CD4-positive, CD25-positive, alpha-beta regulatory T cell (primary cell): ENCODE data around the gene RYK. TPM values are rescaled to one million over a fixed set of nuclear protein-coding genes. Genes with fewer than 3 reads are reported as not detected.
A peak's percentile ranks its signal among the peaks of the same experiment; 100 is the strongest.

ENCODE experiments used
- ATAC-seq, 2 donors: fragments of 150-1000 bp; cut with Tn5 transposase; one replicate each; pipeline ENCODE4 v1.10.0; 2021; ENCODE audit warnings: low read depth in 2 of 2, moderate number of reproducible peaks in 2 of 2, moderate library complexity in 1 of 2
- DNase-seq, 3 donors: peaks; one replicate each; pipeline versions ENCODE4 v3.0.0 to v3.0.0-alpha.2; 2012 to 2022; ENCODE audit warnings: mixed read lengths in 1 of 3
- H3K27ac ChIP-seq: one replicate; pipeline ENCODE4 v1.7.0; 2013; ENCODE audit warnings: mild to moderate bottlenecking, low read length; ENCODE audit not compliant: insufficient read depth, poor library complexity, severe bottlenecking
- H3K27me3 ChIP-seq: one replicate; pipeline ENCODE4 v1.7.0; 2013; ENCODE audit warnings: low read length; ENCODE audit not compliant: control insufficient read depth, insufficient read depth
- H3K36me3 ChIP-seq: one replicate; pipeline ENCODE4 v1.7.0; 2013; ENCODE audit warnings: mild to moderate bottlenecking, low read length, moderate library complexity; ENCODE audit not compliant: control insufficient read depth, insufficient read depth
- H3K4me1 ChIP-seq: 2 replicates; pipeline ENCODE4 v1.7.0; 2013; ENCODE audit warnings: mild to moderate bottlenecking, low read length; ENCODE audit not compliant: insufficient read depth, control insufficient read depth, poor library complexity, severe bottlenecking
- H3K4me3 ChIP-seq: one replicate; pipeline ENCODE4 v1.7.0; 2013; ENCODE audit warnings: low read depth, mild to moderate bottlenecking, low read length, moderate library complexity
- H3K9me3 ChIP-seq, 2 experiments: 1 replicate in 1 of 2; 2 replicates in 1 of 2; pipeline ENCODE4 v1.7.0; 2013; ENCODE audit warnings: low read length in 2 of 2, mild to moderate bottlenecking in 1 of 2, moderate library complexity in 1 of 2; ENCODE audit not compliant: control insufficient read depth in 2 of 2
- H3K27ac Mint-ChIP-seq, 3 donors: one replicate each; pipeline ENCODE4 v1.8.0; 2020 to 2022; ENCODE audit warnings: mild to moderate bottlenecking in 3 of 3, mixed read lengths in 3 of 3, moderate library complexity in 2 of 3
- H3K27me3 Mint-ChIP-seq: one replicate; pipeline ENCODE4 v1.8.0; 2022; ENCODE audit warnings: mild to moderate bottlenecking, mixed read lengths
- H3K36me3 Mint-ChIP-seq: one replicate; pipeline ENCODE4 v1.8.0; 2020; ENCODE audit warnings: mixed read lengths
- H3K4me1 Mint-ChIP-seq, 4 donors: one replicate each; pipeline ENCODE4 v1.8.0; 2020 to 2022; ENCODE audit warnings: mixed read lengths in 4 of 4, mild to moderate bottlenecking in 1 of 4
- H3K4me3 Mint-ChIP-seq, 4 donors: one replicate each; pipeline ENCODE4 v1.8.0; 2020 to 2022; ENCODE audit warnings: mild to moderate bottlenecking in 4 of 4, mixed read lengths in 4 of 4, moderate library complexity in 3 of 4
- H3K9me3 Mint-ChIP-seq, 7 donors: one replicate each; pipeline ENCODE4 v1.8.0; 2020 to 2022; ENCODE audit warnings: mixed read lengths in 7 of 7, mild to moderate bottlenecking in 3 of 7, moderate library complexity in 2 of 7
- polyA plus RNA-seq, 4 donors: library from polyadenylated mRNA; unstranded; fragments of 300-500 nt; fragmentation: Illumina TruSeq; gene quantifications; one replicate each; pipeline ENCODE4 v1.2.3, GENCODE V29; 2021
- total RNA-seq: library from RNA; stranded (reverse); gene quantifications from one replicate; pipeline ENCODE4 v1.2.3, GENCODE V29; 2022

The RYK gene
- total and polyA plus RNA-seq, 5 donors from 2014 or later, result 5.6 to 35.2 (median 7.1) TPM

- no peak overlapping the region for H3K27ac ChIP-seq
- H3K36me3 ChIP-seq, result no peaks in the 10 kb centered on the region
- H3K27ac Mint-ChIP-seq, result peak overlapping the region in 1 of 3 donors; percentile 26
- no peaks in the 10 kb centered on the region for H3K27me3 Mint-ChIP-seq
- DNase-seq (no peak), ATAC-seq (no peak)
- no peak overlapping the region for H3K4me3 Mint-ChIP-seq
- no peaks in the 10 kb centered on the region for H3K27me3 ChIP-seq
- peaks cover 4 to 27% (median 11%) of the 10 kb centered on the region in 4 donors for H3K4me1 Mint-ChIP-seq
- peaks cover 0 to 4% (median 0%) of the 10 kb centered on the region in 7 donors for H3K9me3 Mint-ChIP-seq
- no peak overlapping the region for H3K4me3 ChIP-seq
- H3K9me3 ChIP-seq, result no peaks in the 10 kb centered on the region
- peaks cover 4% of the 10 kb centered on the region for H3K36me3 Mint-ChIP-seq
- peaks cover 8% of the 10 kb centered on the region for H3K4me1 ChIP-seq
These were observed 104.0 kb downstream of the RYK start for GRCh38 chr3:134146666-134147065.

GRCh38 chr3:134145183-134145582 lies 105.5 kb downstream of the RYK start:
- Histone ChIP-seq H3K4me1 (peaks cover 8% of the 10 kb centered on the region), H3K36me3 (no peaks in the 10 kb centered on the region), H3K27me3 (no peaks in the 10 kb centered on the region), H3K27ac (no peak overlapping the region), H3K9me3 (no peaks in the 10 kb centered on the region), H3K4me3 (no peak overlapping the region)
- peaks cover 0 to 12% (median 1%) of the 10 kb centered on the region in 7 donors for H3K9me3 Mint-ChIP-seq
- peaks cover 4 to 27% (median 11%) of the 10 kb centered on the region in 4 donors for H3K4me1 Mint-ChIP-seq
- peak overlapping the region; percentile 58 to 84 (median 81) for H3K27ac Mint-ChIP-seq
- H3K4me3 Mint-ChIP-seq, result no peak overlapping the region
- DNase-seq (no peak), ATAC-seq (no peak)
- H3K27me3 Mint-ChIP-seq, result no peaks in the 10 kb centered on the region
- peaks cover 9% of the 10 kb centered on the region for H3K36me3 Mint-ChIP-seq

- Mint-ChIP-seq H3K36me3 (peaks cover 9% of the 10 kb centered on the region), H3K27ac (peak overlapping the region in 2 of 3 donors; percentile 58 to 84), H3K4me1 (peaks cover 4 to 27% (median 11%) of the 10 kb centered on the region in 4 donors), H3K9me3 (peaks cover 0 to 12% (median 0%) of the 10 kb centered on the region in 7 donors), H3K27me3 (no peaks in the 10 kb centered on the region), H3K4me3 (no peak overlapping the region)
- Histone ChIP-seq H3K4me3 (no peak overlapping the region), H3K36me3 (no peaks in the 10 kb centered on the region), H3K27ac (no peak overlapping the region), H3K27me3 (no peaks in the 10 kb centered on the region), H3K4me1 (peaks cover 8% of the 10 kb centered on the region), H3K9me3 (no peaks in the 10 kb centered on the region)
- ATAC-seq (no peak), DNase-seq (no peak)
These were observed 106.0 kb downstream of the RYK start for GRCh38 chr3:134144694-134145093.

- ATAC-seq (no peak), DNase-seq (no peak)
- no peaks in the 10 kb centered on the region for H3K27me3 Mint-ChIP-seq
- peak overlapping the region in 2 of 3 donors; percentile 33 to 84 for H3K27ac Mint-ChIP-seq
- no peaks in the 10 kb centered on the region for H3K9me3 ChIP-seq
- no peaks in the 10 kb centered on the region for H3K36me3 ChIP-seq
- H3K4me1 ChIP-seq, result peaks cover 8% of the 10 kb centered on the region
- peaks cover 5% of the 10 kb centered on the region for H3K36me3 Mint-ChIP-seq
- H3K27me3 ChIP-seq, result no peaks in the 10 kb centered on the region
- peaks cover 0 to 12% (median 0%) of the 10 kb centered on the region in 7 donors for H3K9me3 Mint-ChIP-seq
- H3K27ac ChIP-seq, result no peak overlapping the region
- H3K4me3 ChIP-seq, result peak overlapping the region; percentile 20
- no peak overlapping the region for H3K4me3 Mint-ChIP-seq
- peaks cover 4 to 27% (median 11%) of the 10 kb centered on the region in 4 donors for H3K4me1 Mint-ChIP-seq
These were observed 106.7 kb downstream of the RYK start for GRCh38 chr3:134143828-134144401.

- Mint-ChIP-seq H3K4me1 (no peaks in the 10 kb centered on the region), H3K27ac (no peak overlapping the region), H3K36me3 (peaks cover 5% of the 10 kb centered on the region), H3K27me3 (no peaks in the 10 kb centered on the region), H3K9me3 (peaks cover 0 to 9% (median 7%) of the 10 kb centered on the region in 7 donors), H3K4me3 (no peak overlapping the region)
- Histone ChIP-seq H3K4me1 (no peaks in the 10 kb centered on the region), H3K4me3 (no peak overlapping the region), H3K27me3 (no peaks in the 10 kb centered on the region), H3K9me3 (no peaks in the 10 kb centered on the region), H3K27ac (no peak overlapping the region), H3K36me3 (no peaks in the 10 kb centered on the region)
- ATAC-seq, result no peak
- DNase-seq, result no peak
These were observed 114.1 kb downstream of the RYK start for GRCh38 chr3:134136604-134137003.

GRCh38 chr3:134134698-134135415 lies 115.8 kb downstream of the RYK start:
- no peak overlapping the region for H3K4me3 ChIP-seq
- no peak overlapping the region for H3K27ac Mint-ChIP-seq
- no peaks in the 10 kb centered on the region for H3K4me1 Mint-ChIP-seq
- H3K4me3 Mint-ChIP-seq, result no peak overlapping the region
- DNase-seq, result no peak
- no peaks in the 10 kb centered on the region for H3K9me3 ChIP-seq
- no peaks in the 10 kb centered on the region for H3K27me3 Mint-ChIP-seq
- H3K27me3 ChIP-seq, result no peaks in the 10 kb centered on the region
- peaks cover 1 to 14% (median 7%) of the 10 kb centered on the region in 7 donors for H3K9me3 Mint-ChIP-seq
- no peaks in the 10 kb centered on the region for H3K36me3 ChIP-seq
- no peak for ATAC-seq
- H3K36me3 Mint-ChIP-seq, result no peaks in the 10 kb centered on the region
- no peak overlapping the region for H3K27ac ChIP-seq
- H3K4me1 ChIP-seq, result no peaks in the 10 kb centered on the region

GRCh38 chr3:134134240-134134639 lies 116.4 kb downstream of the RYK start:
- Mint-ChIP-seq H3K27me3 (no peaks in the 10 kb centered on the region), H3K27ac (no peak overlapping the region)
- no peak for ATAC-seq

More at GRCh38 chr3:134134240-134134639, 116.4 kb downstream of the RYK start:
- H3K36me3 ChIP-seq, result no peaks in the 10 kb centered on the region
- no peak overlapping the region for H3K27ac ChIP-seq
- Mint-ChIP-seq H3K36me3 (no peaks in the 10 kb centered on the region), H3K4me3 (no peak overlapping the region), H3K4me1 (no peaks in the 10 kb centered on the region), H3K9me3 (peaks cover 2 to 14% (median 7%) of the 10 kb centered on the region in 7 donors)
- H3K4me3 ChIP-seq, result no peak overlapping the region
- no peaks in the 10 kb centered on the region for H3K9me3 ChIP-seq
- no peaks in the 10 kb centered on the region for H3K27me3 ChIP-seq
- no peak for DNase-seq
- no peaks in the 10 kb centered on the region for H3K4me1 ChIP-seq
